ENCODE data around the gene SIX6. TPM values are rescaled to one million over a fixed set of nuclear protein-coding genes. Genes with fewer than 3 reads are reported as not detected.
"Not testable (repeated sequence)": the region's sequence is repeated elsewhere in the genome, so short reads cannot be mapped to it uniquely, and the experiment has no call there.

Gene SIX6
- under 0.01 TPM for total RNA-seq
- polyA plus RNA-seq: 0.05 TPM
- long read RNA-seq, donor 1: 0 reads
- long read RNA-seq, donor 2: 0 reads
- long read RNA-seq, donor 3: 0 reads
- long read RNA-seq, donor 4: 0 reads
- long read RNA-seq, donor 5: 0 reads
- long read RNA-seq, donor 6: 0 reads
- long read RNA-seq, donor 7: 0 reads
- long read RNA-seq, donor 8: 0 reads
- long read RNA-seq, donor 9: 0 reads
- long read RNA-seq, donor 10: 0 reads

GRCh38 chr14:60508707-60509437 lies at the start of gene SIX6:
TSS of gene SIX6 (plus strand) at chr14:60509146. CDS start at chr14:60509399, 253 bp downstream.
- DNase-seq (ENCODE audit: low read depth in 6 of 9, low spot score in 9 of 9): peak in 1 of 9 donors; percentile 36
- no peak within 1 kb of the TSS for H3K4me3 ChIP-seq (ENCODE audit: low read length in 2 of 2)
- H3K36me3 ChIP-seq (ENCODE audit: control insufficient read depth in 2 of 2, insufficient read depth in 2 of 2, low read length in 1 of 2): no peaks in the 10 kb centered on the region
- H3K4me1 ChIP-seq (ENCODE audit: control insufficient read depth in 2 of 2, insufficient read depth in 2 of 2, low read length in 2 of 2): peaks cover 0 to 15% of the 10 kb centered on the region in 2 donors
- H3K9me3 ChIP-seq (ENCODE audit: control insufficient read depth in 2 of 2, insufficient read depth in 1 of 2, low read length in 1 of 2): peaks cover 4 to 7% of the 10 kb centered on the region in 2 donors
- H3K27ac ChIP-seq (ENCODE audit: low read depth in 1 of 2, low read length in 1 of 2): no peak within 1 kb of the TSS
- 3% methylated on average over 55 of the region's 55 CpGs for WGBS
- H3K27me3 ChIP-seq (ENCODE audit: control insufficient read depth in 2 of 2, insufficient read depth in 1 of 2, low read length in 1 of 2): peaks cover 80 to 99% of the 10 kb centered on the region in 2 donors

- H3K36me3 ChIP-seq (ENCODE audit: control insufficient read depth in 2 of 2, insufficient read depth in 2 of 2, low read length in 1 of 2); H3K27ac ChIP-seq (ENCODE audit: low read depth in 1 of 2, low read length in 1 of 2); H3K9me3 ChIP-seq (ENCODE audit: control insufficient read depth in 2 of 2, insufficient read depth in 1 of 2, low read length in 1 of 2); H3K4me3 ChIP-seq (ENCODE audit: low read length in 2 of 2); H3K4me1 ChIP-seq (ENCODE audit: control insufficient read depth in 2 of 2, insufficient read depth in 2 of 2, low read length in 2 of 2); DNase-seq (ENCODE audit: low read depth in 6 of 9, low spot score in 9 of 9): not testable (repeated sequence)
- H3K27me3 ChIP-seq (ENCODE audit: control insufficient read depth in 2 of 2, insufficient read depth in 1 of 2, low read length in 1 of 2): peaks cover 0 to 13% of the 10 kb centered on the region in 2 donors
- WGBS: 97% methylated on average over 7 of the region's 7 CpGs
Measured at GRCh38 chr14:60480248-60480647, 28.7 kb upstream of the SIX6 start.

GRCh38 chr14:60482743-60483142 lies 26.2 kb upstream of the SIX6 start:
- WGBS: 88% methylated on average over 1 of the region's 1 CpG
- Histone ChIP-seq H3K4me3 (ENCODE audit: low read length in 2 of 2) (no peak overlapping the region), H3K27me3 (ENCODE audit: control insufficient read depth in 2 of 2, insufficient read depth in 1 of 2, low read length in 1 of 2) (peaks cover 16 to 34% of the 10 kb centered on the region in 2 donors), H3K27ac (ENCODE audit: low read depth in 1 of 2, low read length in 1 of 2) (no peak overlapping the region), H3K9me3 (ENCODE audit: control insufficient read depth in 2 of 2, insufficient read depth in 1 of 2, low read length in 1 of 2) (no peaks in the 10 kb centered on the region), H3K4me1 (ENCODE audit: control insufficient read depth in 2 of 2, insufficient read depth in 2 of 2, low read length in 2 of 2) (peaks cover 0 to 2% of the 10 kb centered on the region in 2 donors), H3K36me3 (ENCODE audit: control insufficient read depth in 2 of 2, insufficient read depth in 2 of 2, low read length in 1 of 2) (no peaks in the 10 kb centered on the region)
- no peak for DNase-seq (ENCODE audit: low read depth in 6 of 9, low spot score in 9 of 9)

- Histone ChIP-seq H3K4me1 (ENCODE audit: control insufficient read depth in 2 of 2, insufficient read depth in 2 of 2, low read length in 2 of 2) (peaks cover 0 to 2% of the 10 kb centered on the region in 2 donors), H3K9me3 (ENCODE audit: control insufficient read depth in 2 of 2, insufficient read depth in 1 of 2, low read length in 1 of 2) (no peaks in the 10 kb centered on the region), H3K4me3 (ENCODE audit: low read length in 2 of 2) (no peak overlapping the region), H3K27ac (ENCODE audit: low read depth in 1 of 2, low read length in 1 of 2) (no peak overlapping the region), H3K27me3 (ENCODE audit: control insufficient read depth in 2 of 2, insufficient read depth in 1 of 2, low read length in 1 of 2) (peaks cover 16 to 34% of the 10 kb centered on the region in 2 donors), H3K36me3 (ENCODE audit: control insufficient read depth in 2 of 2, insufficient read depth in 2 of 2, low read length in 1 of 2) (no peaks in the 10 kb centered on the region)
- 8% methylated on average over 25 of the region's 25 CpGs for WGBS
- DNase-seq (ENCODE audit: low read depth in 6 of 9, low spot score in 9 of 9): no peak
Measured at GRCh38 chr14:60485057-60485597, 23.8 kb upstream of the SIX6 start.

- peaks cover 16 to 34% of the 10 kb centered on the region in 2 donors for H3K27me3 ChIP-seq (ENCODE audit: control insufficient read depth in 2 of 2, insufficient read depth in 1 of 2, low read length in 1 of 2)
- H3K4me3 ChIP-seq (ENCODE audit: low read length in 2 of 2): peak within 1 kb of the TSS; percentile 17 to 23
- peaks cover 0 to 2% of the 10 kb centered on the region in 2 donors for H3K4me1 ChIP-seq (ENCODE audit: control insufficient read depth in 2 of 2, insufficient read depth in 2 of 2, low read length in 2 of 2)
- H3K27ac ChIP-seq (ENCODE audit: low read depth in 1 of 2, low read length in 1 of 2): no peak within 1 kb of the TSS
- no peaks in the 10 kb centered on the region for H3K36me3 ChIP-seq (ENCODE audit: control insufficient read depth in 2 of 2, insufficient read depth in 2 of 2, low read length in 1 of 2)
- no peaks in the 10 kb centered on the region for H3K9me3 ChIP-seq (ENCODE audit: control insufficient read depth in 2 of 2, insufficient read depth in 1 of 2, low read length in 1 of 2)
- 3% methylated on average over 57 of the region's 57 CpGs for WGBS
- peak in 3 of 9 donors; percentile 20 to 35 (median 25) for DNase-seq (ENCODE audit: low read depth in 6 of 9, low spot score in 9 of 9)
Measured at GRCh38 chr14:60485598-60486251, 23.2 kb upstream of the SIX6 start, which contains the start of gene C14orf39. TSS of gene C14orf39 (minus strand) at chr14:60486063. CDS start at chr14:60485078, 985 bp downstream.

- DNase-seq (ENCODE audit: low read depth in 6 of 9, low spot score in 9 of 9): no peak
- 40% methylated on average over 2 of the region's 2 CpGs for WGBS
- Histone ChIP-seq H3K4me1 (ENCODE audit: control insufficient read depth in 2 of 2, insufficient read depth in 2 of 2, low read length in 2 of 2) (peaks cover 0 to 2% of the 10 kb centered on the region in 2 donors), H3K27ac (ENCODE audit: low read depth in 1 of 2, low read length in 1 of 2) (no peak overlapping the region), H3K9me3 (ENCODE audit: control insufficient read depth in 2 of 2, insufficient read depth in 1 of 2, low read length in 1 of 2) (no peaks in the 10 kb centered on the region), H3K4me3 (ENCODE audit: low read length in 2 of 2) (no peak overlapping the region), H3K27me3 (ENCODE audit: control insufficient read depth in 2 of 2, insufficient read depth in 1 of 2, low read length in 1 of 2) (peaks cover 16 to 34% of the 10 kb centered on the region in 2 donors), H3K36me3 (ENCODE audit: control insufficient read depth in 2 of 2, insufficient read depth in 2 of 2, low read length in 1 of 2) (no peaks in the 10 kb centered on the region)
Measured at GRCh38 chr14:60487211-60487610, 21.7 kb upstream of the SIX6 start.

- Histone ChIP-seq H3K36me3 (ENCODE audit: control insufficient read depth in 2 of 2, insufficient read depth in 2 of 2, low read length in 1 of 2) (no peaks in the 10 kb centered on the region), H3K4me3 (ENCODE audit: low read length in 2 of 2) (no peak overlapping the region), H3K27me3 (ENCODE audit: control insufficient read depth in 2 of 2, insufficient read depth in 1 of 2, low read length in 1 of 2) (peaks cover 16 to 34% of the 10 kb centered on the region in 2 donors), H3K9me3 (ENCODE audit: control insufficient read depth in 2 of 2, insufficient read depth in 1 of 2, low read length in 1 of 2) (no peaks in the 10 kb centered on the region), H3K4me1 (ENCODE audit: control insufficient read depth in 2 of 2, insufficient read depth in 2 of 2, low read length in 2 of 2) (peaks cover 0 to 2% of the 10 kb centered on the region in 2 donors), H3K27ac (ENCODE audit: low read depth in 1 of 2, low read length in 1 of 2) (no peak overlapping the region)
- no peak for DNase-seq (ENCODE audit: low read depth in 6 of 9, low spot score in 9 of 9)
Measured at GRCh38 chr14:60488175-60488574, 20.8 kb upstream of the SIX6 start.

- H3K36me3 ChIP-seq (ENCODE audit: control insufficient read depth in 2 of 2, insufficient read depth in 2 of 2, low read length in 1 of 2): no peaks in the 10 kb centered on the region
- peaks cover 0 to 2% of the 10 kb centered on the region in 2 donors for H3K4me1 ChIP-seq (ENCODE audit: control insufficient read depth in 2 of 2, insufficient read depth in 2 of 2, low read length in 2 of 2)
- H3K27ac ChIP-seq (ENCODE audit: low read depth in 1 of 2, low read length in 1 of 2): no peak overlapping the region
- no peak for DNase-seq (ENCODE audit: low read depth in 6 of 9, low spot score in 9 of 9)
- H3K27me3 ChIP-seq (ENCODE audit: control insufficient read depth in 2 of 2, insufficient read depth in 1 of 2, low read length in 1 of 2): peaks cover 16 to 20% of the 10 kb centered on the region in 2 donors
- WGBS: 97% methylated on average over 3 of the region's 3 CpGs
- H3K9me3 ChIP-seq (ENCODE audit: control insufficient read depth in 2 of 2, insufficient read depth in 1 of 2, low read length in 1 of 2): no peaks in the 10 kb centered on the region
- H3K4me3 ChIP-seq (ENCODE audit: low read length in 2 of 2): no peak overlapping the region
Measured at GRCh38 chr14:60490270-60490669, 18.7 kb upstream of the SIX6 start.

GRCh38 chr14:60495946-60496345 lies 13.0 kb upstream of the SIX6 start:
- Histone ChIP-seq H3K36me3 (ENCODE audit: control insufficient read depth in 2 of 2, insufficient read depth in 2 of 2, low read length in 1 of 2) (no peaks in the 10 kb centered on the region), H3K9me3 (ENCODE audit: control insufficient read depth in 2 of 2, insufficient read depth in 1 of 2, low read length in 1 of 2) (no peaks in the 10 kb centered on the region), H3K27me3 (ENCODE audit: control insufficient read depth in 2 of 2, insufficient read depth in 1 of 2, low read length in 1 of 2) (peaks cover 0 to 3% of the 10 kb centered on the region in 2 donors), H3K4me3 (ENCODE audit: low read length in 2 of 2) (no peak overlapping the region), H3K4me1 (ENCODE audit: control insufficient read depth in 2 of 2, insufficient read depth in 2 of 2, low read length in 2 of 2) (no peaks in the 10 kb centered on the region), H3K27ac (ENCODE audit: low read depth in 1 of 2, low read length in 1 of 2) (no peak overlapping the region)
- 71% methylated on average over 1 of the region's 1 CpG for WGBS
- no peak for DNase-seq (ENCODE audit: low read depth in 6 of 9, low spot score in 9 of 9)

All from thymus (tissue), 14 donors.